Kidney (tissue), 14 donors: ENCODE measurements around the gene ATG10. TPM values are rescaled to one million over a fixed set of nuclear protein-coding genes. Genes with fewer than 3 reads are reported as not detected.
A peak's percentile ranks its signal among the peaks of the same experiment; 100 is the strongest.

Experiments used
- DNase-seq, 5 donors: peaks; one replicate each; pipeline ENCODE4 v3.0.0-alpha.2; 2013 to 2020
- FAIRE-seq: peaks from 2 replicates; lab custom pipeline; 2012; peaks lifted over from hg19 to GRCh38; lab: Jason Lieb, UNC
- H3K27ac ChIP-seq, 2 donors: one replicate each; pipeline ENCODE4 v1.7.0; 2013; ENCODE audit warnings: low read depth in 2 of 2, low read length in 2 of 2, inconsistent platforms in 1 of 2
- H3K27me3 ChIP-seq: one replicate; pipeline ENCODE4 v1.7.1; 2013; ENCODE audit warnings: low read length, inconsistent platforms; ENCODE audit not compliant: control insufficient read depth, insufficient read depth
- H3K36me3 ChIP-seq, 3 donors: one replicate each; pipeline versions ENCODE4 v1.7.0 to v1.7.1; 2013; ENCODE audit warnings: low read length in 3 of 3, control low read depth in 1 of 3, inconsistent platforms in 1 of 3; ENCODE audit not compliant: insufficient read depth in 3 of 3, control insufficient read depth in 2 of 3
- H3K4me1 ChIP-seq, 3 donors: one replicate each; pipeline versions ENCODE4 v1.7.0 to v1.7.1; 2013; ENCODE audit warnings: low read length in 3 of 3, inconsistent platforms in 1 of 3, low read depth in 1 of 3; ENCODE audit not compliant: control insufficient read depth in 2 of 3, insufficient read depth in 2 of 3
- H3K4me3 ChIP-seq, 3 donors: one replicate each; pipeline versions ENCODE4 v1.7.0 to v1.8.1; 2013; ENCODE audit warnings: low read length in 3 of 3, control low read depth in 1 of 3, inconsistent platforms in 1 of 3
- H3K9ac ChIP-seq, 3 donors: one replicate each; pipeline versions ENCODE4 v1.7.0 to v1.7.1; 2013; ENCODE audit warnings: low read length in 3 of 3, control low read depth in 1 of 3, inconsistent platforms in 1 of 3
- H3K9me3 ChIP-seq, 3 donors: one replicate each; pipeline versions ENCODE4 v1.7.0 to v1.7.1; 2013; ENCODE audit warnings: low read length in 3 of 3, control low read depth in 1 of 3, inconsistent platforms in 1 of 3; ENCODE audit not compliant: control insufficient read depth in 2 of 3, insufficient read depth in 1 of 3
- intact Hi-C: fragments of 100-400 bp; cut with DNase I; formaldehyde crosslinking; loops from one replicate; pipeline ENCODE4 v1.11.1; 2022
- polyA plus RNA-seq: library from polyadenylated mRNA; stranded (reverse); fragments of 350-450 nt; fragmentation: Illumina TruSeq; extraction: RNeasy Lipid Tissue Mini Kit (QIAGEN cat#74804); gene quantifications from one replicate; pipeline ENCODE4 v1.2.3, GENCODE V29; 2014; ENCODE audit warnings: low read depth, low replicate concordance; ENCODE audit not compliant: insufficient read depth
- total RNA-seq: library from RNA; stranded (reverse); fragmentation: NEBNext Ultra II Directional; extraction: Animal tissue kit (Norgen Biotek cat#: 25700); gene quantifications from one replicate; pipeline ENCODE4 v1.2.1, GENCODE V29; 2021
- TF ChIP-seq, protein P1 (sequence below): IDR thresholded peaks from 3 replicates; pipeline ENCODE4 v1.5.1; 2012; ENCODE audit warnings: mild to moderate bottlenecking, moderate library complexity, borderline replicate concordance; ENCODE audit not compliant: insufficient read depth; ENCODE audit errors: extremely low read depth
- donor health status: control.
- donor health status: control.
- donor health status: control.
- donor health status: control.
- donor health status: control.
- donor health status: DM: yes; HTN: yes; CAD: no.
- donor health status: Normal renal cell carcinoma (clear cell type).

Gene ATG10
- total and polyA plus RNA-seq, 2 donors from 2014 or later = 8.6 to 8.7 TPM

DNA sequence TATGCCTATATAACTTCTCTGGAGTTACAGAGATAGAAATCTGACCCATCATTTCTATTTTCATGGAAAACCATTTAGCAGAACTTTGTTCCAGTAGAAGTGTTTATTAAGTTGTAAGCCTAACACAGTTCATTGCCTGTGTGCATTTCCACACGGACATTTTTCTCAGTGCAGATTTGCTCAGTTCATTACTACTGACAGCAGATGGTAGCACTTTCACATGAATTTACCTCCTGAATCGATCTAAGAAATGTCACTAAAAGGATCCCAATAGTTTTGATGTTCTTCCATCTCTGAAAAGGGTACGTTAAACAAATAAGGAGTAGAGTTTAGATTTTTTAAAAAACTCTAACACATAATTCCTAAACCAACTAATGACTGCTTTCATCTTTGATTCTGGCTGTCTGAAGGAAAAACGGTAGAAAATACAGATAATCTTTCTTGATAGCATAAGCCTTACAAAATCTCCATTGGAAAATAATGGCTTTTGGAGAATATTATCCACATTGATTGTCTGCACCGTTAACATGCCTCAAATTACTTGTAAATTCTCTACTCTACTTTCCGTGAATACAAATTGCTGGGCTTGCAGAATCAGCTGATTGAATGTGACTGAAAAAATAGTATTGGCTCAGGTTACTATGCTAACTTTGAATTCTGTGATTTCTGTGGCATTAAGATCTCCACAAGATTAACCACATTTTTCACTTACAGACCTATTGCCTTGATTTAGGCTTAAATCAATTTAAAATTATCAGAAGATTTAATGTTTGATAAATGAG is 273.2 kb downstream of the ATG10 start:
- H3K4me1 ChIP-seq = no peaks in the 10 kb centered on the region
- no peak for FAIRE-seq

DNA sequence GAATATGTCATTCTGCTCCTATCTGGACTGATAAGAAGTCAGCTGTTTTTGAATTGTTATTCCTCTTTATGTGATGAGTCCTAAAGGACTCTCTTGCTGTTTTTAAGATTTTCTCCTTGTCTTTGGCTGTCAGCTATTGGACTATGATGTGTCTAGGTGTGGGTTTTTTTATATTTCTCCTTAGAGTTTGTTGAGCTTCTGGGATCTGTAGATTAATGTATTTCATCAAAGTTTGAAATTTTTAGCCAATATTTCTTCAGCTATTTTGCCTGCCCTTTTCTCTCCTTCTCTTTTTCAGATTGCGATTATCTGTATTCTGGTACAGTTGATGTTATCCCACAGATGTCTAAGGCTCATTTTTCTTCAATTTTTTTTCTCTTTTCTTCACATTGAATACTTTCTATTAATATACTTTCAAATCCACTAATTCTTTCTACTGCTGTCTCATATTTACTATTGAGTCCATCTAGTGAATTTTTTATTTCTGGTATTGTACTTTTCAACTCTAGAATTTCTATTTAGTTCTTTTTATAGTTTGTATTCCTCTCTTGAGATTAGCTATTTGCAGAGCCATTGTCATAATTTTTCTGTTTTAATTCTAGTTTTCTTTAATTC is 275.2 kb downstream of the ATG10 start:
- no peak overlapping the region for H3K9ac ChIP-seq

More for the DNA sequence above, 273.2 kb downstream of the ATG10 start:
- Histone ChIP-seq H3K27ac (no peak overlapping the region), H3K4me3 (peak overlapping the region in 1 of 3 donors; percentile 16), H3K36me3 (no peaks in the 10 kb centered on the region), H3K9me3 (no peaks in the 10 kb centered on the region), H3K9ac (no peak overlapping the region), H3K27me3 (no peaks in the 10 kb centered on the region)
- no peak for DNase-seq
- intact Hi-C loops = no loop called here
- TF ChIP-seq, protein P1, sequence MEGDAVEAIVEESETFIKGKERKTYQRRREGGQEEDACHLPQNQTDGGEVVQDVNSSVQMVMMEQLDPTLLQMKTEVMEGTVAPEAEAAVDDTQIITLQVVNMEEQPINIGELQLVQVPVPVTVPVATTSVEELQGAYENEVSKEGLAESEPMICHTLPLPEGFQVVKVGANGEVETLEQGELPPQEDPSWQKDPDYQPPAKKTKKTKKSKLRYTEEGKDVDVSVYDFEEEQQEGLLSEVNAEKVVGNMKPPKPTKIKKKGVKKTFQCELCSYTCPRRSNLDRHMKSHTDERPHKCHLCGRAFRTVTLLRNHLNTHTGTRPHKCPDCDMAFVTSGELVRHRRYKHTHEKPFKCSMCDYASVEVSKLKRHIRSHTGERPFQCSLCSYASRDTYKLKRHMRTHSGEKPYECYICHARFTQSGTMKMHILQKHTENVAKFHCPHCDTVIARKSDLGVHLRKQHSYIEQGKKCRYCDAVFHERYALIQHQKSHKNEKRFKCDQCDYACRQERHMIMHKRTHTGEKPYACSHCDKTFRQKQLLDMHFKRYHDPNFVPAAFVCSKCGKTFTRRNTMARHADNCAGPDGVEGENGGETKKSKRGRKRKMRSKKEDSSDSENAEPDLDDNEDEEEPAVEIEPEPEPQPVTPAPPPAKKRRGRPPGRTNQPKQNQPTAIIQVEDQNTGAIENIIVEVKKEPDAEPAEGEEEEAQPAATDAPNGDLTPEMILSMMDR = no peak

DNA sequence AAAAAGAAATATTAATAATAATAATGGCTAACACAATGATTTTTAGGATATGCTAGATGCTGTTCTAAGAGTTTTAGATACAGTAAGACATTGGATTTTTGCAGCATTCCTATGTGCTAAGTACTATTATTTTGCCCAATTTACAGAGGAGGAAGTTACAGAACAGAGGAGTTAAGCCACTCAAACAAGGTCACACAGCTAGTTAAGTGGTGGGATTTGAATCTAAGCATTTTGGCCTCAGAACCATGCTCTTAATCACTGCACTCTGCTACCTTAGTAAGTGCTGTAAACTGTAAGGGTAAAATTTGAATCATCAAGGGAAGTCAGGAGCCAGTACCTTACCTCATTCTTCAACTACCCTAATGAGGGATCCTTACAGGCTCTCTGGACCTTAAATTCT is 280.9 kb downstream of the ATG10 start:
- Histone ChIP-seq H3K9ac (no peak overlapping the region), H3K4me1 (no peaks in the 10 kb centered on the region), H3K27ac (no peak overlapping the region), H3K9me3 (no peaks in the 10 kb centered on the region), H3K27me3 (no peaks in the 10 kb centered on the region), H3K4me3 (no peak overlapping the region), H3K36me3 (peaks cover 0 to 2% (median 0%) of the 10 kb centered on the region in 3 donors)
- DNase-seq (no peak), FAIRE-seq (no peak)
- TF ChIP-seq, protein P1 = no peak
- intact Hi-C loops = no loop called here

More for the DNA sequence above, 275.2 kb downstream of the ATG10 start:
- Histone ChIP-seq H3K9me3 (no peaks in the 10 kb centered on the region), H3K27me3 (no peaks in the 10 kb centered on the region), H3K27ac (no peak overlapping the region), H3K36me3 (no peaks in the 10 kb centered on the region), H3K4me3 (no peak overlapping the region), H3K4me1 (no peaks in the 10 kb centered on the region)
- DNase-seq = no peak
- TF ChIP-seq, protein P1 = no peak
- FAIRE-seq = no peak
- intact Hi-C loops = no loop called here
